ENCODE results near the gene C2orf42. TPM values are rescaled to one million over a fixed set of nuclear protein-coding genes. Genes with fewer than 3 reads are reported as not detected.
"Not testable (repeated sequence)": the region's sequence is repeated elsewhere in the genome, so short reads cannot be mapped to it uniquely, and the experiment has no call there.

Gene C2orf42
- total RNA-seq, 1 donor from 2014 or later: 22.6 TPM

- DNase-seq (ENCODE audit: low spot score): no peak
Measured at GRCh38 chr2:70104231-70105111, 86.3 kb downstream of the C2orf42 start.

GRCh38 chr2:70103531-70104061, 87.2 kb downstream of the C2orf42 start:
- no peak for DNase-seq (ENCODE audit: low spot score)

DNA sequence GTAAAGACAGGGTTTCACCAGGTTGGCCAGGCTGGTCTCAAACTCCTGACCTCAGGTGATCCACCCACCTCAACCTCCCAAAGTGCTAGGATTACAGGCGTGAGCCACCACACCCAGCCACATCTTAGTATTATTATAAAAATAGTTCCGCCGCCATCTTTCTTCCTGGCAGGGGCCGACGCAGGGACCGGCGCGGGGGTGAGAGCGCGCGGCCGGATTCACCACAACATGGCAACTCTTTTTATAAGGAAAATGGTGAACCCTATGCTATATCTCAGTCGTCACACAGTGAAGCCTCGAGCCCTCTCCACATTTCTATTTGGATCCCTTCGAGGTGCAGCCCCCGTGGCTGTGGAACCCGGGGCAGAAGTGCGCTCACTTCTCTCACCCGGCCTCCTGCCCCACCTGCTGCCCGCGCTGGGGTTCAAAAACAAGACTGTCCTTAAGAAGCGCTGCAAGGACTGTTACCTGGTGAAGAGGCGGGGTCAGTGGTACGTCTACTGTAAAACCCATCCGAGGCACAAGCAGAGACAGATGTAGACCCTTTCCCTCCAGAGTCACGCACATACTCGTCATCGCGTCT, 88.4 kb downstream of the C2orf42 start:
- DNase-seq (ENCODE audit: low spot score): not testable (repeated sequence)

DNA sequence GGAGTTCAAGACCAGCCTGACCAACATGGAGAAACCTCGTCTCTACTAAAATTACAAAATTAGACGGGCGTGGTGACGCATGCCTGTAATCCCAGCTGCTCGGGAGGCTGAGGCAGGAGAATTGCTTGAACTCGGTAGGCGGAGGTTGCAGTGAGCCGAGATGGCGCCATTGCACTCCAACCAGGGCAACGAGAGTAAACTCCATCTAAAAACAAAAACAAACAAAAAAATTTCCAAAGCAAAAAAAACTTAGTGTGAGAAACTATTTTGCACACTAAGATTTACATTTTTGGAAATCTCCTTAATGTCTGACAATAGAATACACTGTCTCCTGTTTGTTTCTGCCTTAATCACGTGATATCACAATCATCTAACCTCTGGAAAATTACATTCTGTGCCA, 89.1 kb downstream of the C2orf42 start:
- not testable (repeated sequence) for DNase-seq (ENCODE audit: low spot score)

DNA sequence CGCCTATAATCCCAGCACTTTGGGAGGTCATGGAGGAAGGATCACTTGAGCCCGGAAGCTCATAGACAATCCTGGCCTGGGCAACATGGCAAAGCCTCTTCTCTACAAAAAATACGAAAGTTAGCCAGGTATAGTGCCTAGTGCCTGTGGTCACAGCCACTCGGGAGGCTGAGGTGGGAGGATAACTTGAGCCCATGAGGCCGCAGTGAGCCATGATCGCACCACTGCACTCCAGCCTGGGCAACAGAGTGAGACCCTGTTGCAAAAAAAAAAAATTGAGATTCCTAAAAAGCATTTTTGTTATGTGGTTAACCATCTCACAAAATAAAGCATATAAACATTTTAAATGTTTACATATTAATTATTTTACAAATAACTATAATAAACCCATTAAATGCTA, 89.6 kb downstream of the C2orf42 start:
- no peak for DNase-seq (ENCODE audit: low spot score)

Other genes with a start within 250 kb of the C2orf42 start
- 1.1 TPM for gene ASPRV1, start 229.4 kb downstream of the C2orf42 start, total RNA-seq
- 358 TPM for gene PCBP1, start 103.5 kb downstream of the C2orf42 start, total RNA-seq
- 124 TPM for gene TIA1, start 57.6 kb upstream of the C2orf42 start, total RNA-seq
- 111 TPM for gene PCYOX1, start 67.1 kb upstream of the C2orf42 start, total RNA-seq
- gene SNRPG, start 102.7 kb upstream of the C2orf42 start, total RNA-seq: 86.9 TPM
- 22.0 TPM for gene FAM136A, start 111.0 kb upstream of the C2orf42 start, total RNA-seq

Data from mucosa of gallbladder (tissue), 1 donor.